GM21515 (cell line): ENCODE results near the gene GMDS.

Source experiments
- ATAC-seq: cut with Tn5 transposase; IDR thresholded peaks from one replicate; pipeline ENCODE4 v1.9.1; 2021; ENCODE audit not compliant: unreplicated experiment

The GMDS gene

GRCh38 chr6:2004888-2005287 lies 240.5 kb downstream of the GMDS start:
- no peak for ATAC-seq

GRCh38 chr6:2000962-2001361 lies 244.4 kb downstream of the GMDS start:
- ATAC-seq = no peak

- ATAC-seq = no peak
These were observed 247.7 kb downstream of the GMDS start for GRCh38 chr6:1997702-1998101.

GRCh38 chr6:1995636-1996035 lies 249.8 kb downstream of the GMDS start:
- no peak for ATAC-seq

- ATAC-seq = no peak
These were observed 252.4 kb downstream of the GMDS start for GRCh38 chr6:1993042-1993441.

GRCh38 chr6:1991332-1991878 lies 254.0 kb downstream of the GMDS start:
- no peak for ATAC-seq

GRCh38 chr6:1988843-1989242 lies 256.6 kb downstream of the GMDS start:
- ATAC-seq = no peak

GRCh38 chr6:1987640-1988039 lies 257.8 kb downstream of the GMDS start:
- no peak for ATAC-seq

GRCh38 chr6:1986454-1987243 lies 258.8 kb downstream of the GMDS start:
- ATAC-seq = no peak

- ATAC-seq = no peak
These were observed 260.9 kb downstream of the GMDS start for GRCh38 chr6:1984346-1984994.

GRCh38 chr6:1983850-1984249 lies 261.6 kb downstream of the GMDS start:
- no peak for ATAC-seq

GRCh38 chr6:1972962-1973361 lies 272.4 kb downstream of the GMDS start:
- ATAC-seq = no peak

- ATAC-seq = no peak
These were observed 273.8 kb downstream of the GMDS start for GRCh38 chr6:1971612-1972011.

- ATAC-seq = no peak
These were observed 275.2 kb downstream of the GMDS start for GRCh38 chr6:1970151-1970561.

GRCh38 chr6:1966713-1967112 lies 278.7 kb downstream of the GMDS start:
- no peak for ATAC-seq

- ATAC-seq = no peak
These were observed 279.7 kb downstream of the GMDS start for GRCh38 chr6:1965596-1966224.

- ATAC-seq = no peak
These were observed 281.8 kb downstream of the GMDS start for GRCh38 chr6:1963596-1963995.

GRCh38 chr6:1962201-1962600 lies 283.2 kb downstream of the GMDS start:
- ATAC-seq = no peak

GRCh38 chr6:1960486-1961142 lies 284.8 kb downstream of the GMDS start:
- ATAC-seq = no peak

- no peak for ATAC-seq
These were observed 287.1 kb downstream of the GMDS start for GRCh38 chr6:1958257-1958656.

- no peak for ATAC-seq
These were observed 287.7 kb downstream of the GMDS start for GRCh38 chr6:1957746-1958145.
